Stimulated activated CD8-positive, alpha-beta memory T cell treated with anti-CD3 and anti-CD28 coated beads, Interleukin-15, amount 100 ng/mL, for 24 hours (primary cell): ENCODE data around the gene SLC9A6.
A peak's percentile ranks its signal among the peaks of the same experiment; 100 is the strongest.

Source experiments
- DNase-seq: peaks from one replicate; pipeline ENCODE4 v3.0.0-alpha.2; 2020; ENCODE audit warnings: low read depth

Gene SLC9A6

GRCh38 chrX:135985157-135985972 lies at the start of gene SLC9A6:
Gene SLC9A6, plus strand, starts transcription at chrX:135985435. Its CDS starts 224 bp downstream, at chrX:135985659.
- peak; percentile 35 for DNase-seq

- no peak for DNase-seq
These were observed 40.7 kb upstream of the SLC9A6 start for GRCh38 chrX:135944486-135944885.

GRCh38 chrX:135951291-135951690 lies 33.9 kb upstream of the SLC9A6 start:
- DNase-seq: no peak

GRCh38 chrX:135973025-135973547 lies 12.1 kb upstream of the SLC9A6 start:
- no peak for DNase-seq

GRCh38 chrX:135973548-135974278 lies 11.5 kb upstream of the SLC9A6 start, which contains the start of gene MMGT1:
Gene MMGT1, minus strand, starts transcription at chrX:135973988. Its CDS starts 313 bp downstream, at chrX:135973675.
- DNase-seq: peak; percentile 43

- DNase-seq: no peak
These were observed 10.9 kb upstream of the SLC9A6 start for GRCh38 chrX:135974279-135974856.

- no peak for DNase-seq
These were observed 9.8 kb upstream of the SLC9A6 start for GRCh38 chrX:135975421-135975820.

- DNase-seq: no peak
These were observed 7.6 kb upstream of the SLC9A6 start for GRCh38 chrX:135977611-135978010.

GRCh38 chrX:135981010-135981409 lies 4.2 kb upstream of the SLC9A6 start:
- DNase-seq: no peak

GRCh38 chrX:135981668-135982067 lies 3.6 kb upstream of the SLC9A6 start:
- no peak for DNase-seq

GRCh38 chrX:135982860-135983259 lies 2.4 kb upstream of the SLC9A6 start:
- no peak for DNase-seq

- DNase-seq: no peak
These were observed 979 bp upstream of the SLC9A6 start for GRCh38 chrX:135984256-135984655.

- DNase-seq: no peak
These were observed 461 bp upstream of the SLC9A6 start for GRCh38 chrX:135984791-135985156.

GRCh38 chrX:135985973-135986310 lies 707 bp downstream of the SLC9A6 start:
- DNase-seq: no peak

GRCh38 chrX:135988245-135988644 lies 3.0 kb downstream of the SLC9A6 start:
- DNase-seq: no peak

- DNase-seq: no peak
These were observed 29.8 kb downstream of the SLC9A6 start for GRCh38 chrX:136015016-136015415.

GRCh38 chrX:136016881-136017280 lies 31.6 kb downstream of the SLC9A6 start:
- DNase-seq: no peak

- no peak for DNase-seq
These were observed 34.0 kb downstream of the SLC9A6 start for GRCh38 chrX:136019226-136019625.

GRCh38 chrX:136021160-136021559 lies 35.9 kb downstream of the SLC9A6 start:
- DNase-seq: no peak

- no peak for DNase-seq
These were observed 36.7 kb downstream of the SLC9A6 start for GRCh38 chrX:136021903-136022302.

- no peak for DNase-seq
These were observed 39.9 kb downstream of the SLC9A6 start for GRCh38 chrX:136025091-136025490.

- DNase-seq: no peak
These were observed 43.2 kb downstream of the SLC9A6 start for GRCh38 chrX:136028383-136028984.
